ENCODE measurements around the gene ATP5ME. TPM values are rescaled to one million over a fixed set of nuclear protein-coding genes. Genes with fewer than 3 reads are reported as not detected.

ATP5ME gene
- total RNA-seq, 1 experiment from 2014 or later = 425 TPM

- Histone ChIP-seq H3K18ac (ENCODE audit: insufficient read length, low read depth, low read length) (no peak overlapping the region), H3K79me1 (ENCODE audit: insufficient read depth, low read depth, low read length, poor library complexity, severe bottlenecking) (no peaks in the 10 kb centered on the region), H2BK20ac (ENCODE audit: low read depth, low read length, poor library complexity, severe bottlenecking) (no peak overlapping the region), H4K91ac (ENCODE audit: insufficient read length, low read depth, low read length) (no peak overlapping the region), H2BK12ac (ENCODE audit: insufficient read length, low read depth, low read length) (no peak overlapping the region), H2AFZ (ENCODE audit: low read length) (no peak overlapping the region), H3K27me3 (ENCODE audit: insufficient read depth, low read length) (no peaks in the 10 kb centered on the region), H4K5ac (ENCODE audit: insufficient read length, low read depth, low read length) (no peak overlapping the region), H3K4me1 (ENCODE audit: insufficient read depth, low read length) (no peaks in the 10 kb centered on the region), H3K4me2 (ENCODE audit: insufficient read depth, insufficient read length, low read length) (no peak overlapping the region), H2BK15ac (ENCODE audit: low read depth, low read length) (no peak overlapping the region), H3K27ac (ENCODE audit: insufficient read length, low read depth, low read length) (no peak overlapping the region), H3K23me2 (ENCODE audit: insufficient read length, low read depth, low read length, poor library complexity, severe bottlenecking) (peaks cover 5% of the 10 kb centered on the region), H3K9me3 (ENCODE audit: control insufficient read depth, low read depth, low read length) (no peaks in the 10 kb centered on the region), H2AK5ac (ENCODE audit: insufficient read length, low read length) (no peak overlapping the region), H3K23ac (ENCODE audit: insufficient read length, low read depth, low read length) (no peak overlapping the region), H3K9ac (ENCODE audit: extremely low read depth, insufficient read length, low read length) (no peak overlapping the region), H2BK120ac (ENCODE audit: low read depth, low read length, poor library complexity, severe bottlenecking) (no peak overlapping the region), H3K14ac (ENCODE audit: insufficient read depth, low read length) (no peak overlapping the region), H2BK5ac (ENCODE audit: insufficient read length, low read length) (no peak overlapping the region), H3K4ac (ENCODE audit: low read depth, low read length) (no peak overlapping the region), H4K8ac (replicated peaks; ENCODE audit: insufficient read length, low read depth, low read length) (no peak overlapping the region), H4K20me1 (ENCODE audit: control insufficient read depth, insufficient read depth, insufficient read length) (no peaks in the 10 kb centered on the region), H3T11ph (ENCODE audit: low read length) (no peak overlapping the region), H3K79me2 (ENCODE audit: insufficient read depth, low read length) (no peaks in the 10 kb centered on the region), H3K56ac (ENCODE audit: insufficient read length, low read depth, low read length) (no peak overlapping the region)
- H3K36me3 Mint-ChIP-seq (ENCODE audit: insufficient read depth in 1 of 3, low read depth in 3 of 3) = no peaks in the 10 kb centered on the region; a peak in 3 of 7 replicates
- peaks cover 2 to 20% of the 10 kb centered on the region in 2 experiments for H3K4me1 Mint-ChIP-seq
- TF ChIP-seq, protein P1, sequence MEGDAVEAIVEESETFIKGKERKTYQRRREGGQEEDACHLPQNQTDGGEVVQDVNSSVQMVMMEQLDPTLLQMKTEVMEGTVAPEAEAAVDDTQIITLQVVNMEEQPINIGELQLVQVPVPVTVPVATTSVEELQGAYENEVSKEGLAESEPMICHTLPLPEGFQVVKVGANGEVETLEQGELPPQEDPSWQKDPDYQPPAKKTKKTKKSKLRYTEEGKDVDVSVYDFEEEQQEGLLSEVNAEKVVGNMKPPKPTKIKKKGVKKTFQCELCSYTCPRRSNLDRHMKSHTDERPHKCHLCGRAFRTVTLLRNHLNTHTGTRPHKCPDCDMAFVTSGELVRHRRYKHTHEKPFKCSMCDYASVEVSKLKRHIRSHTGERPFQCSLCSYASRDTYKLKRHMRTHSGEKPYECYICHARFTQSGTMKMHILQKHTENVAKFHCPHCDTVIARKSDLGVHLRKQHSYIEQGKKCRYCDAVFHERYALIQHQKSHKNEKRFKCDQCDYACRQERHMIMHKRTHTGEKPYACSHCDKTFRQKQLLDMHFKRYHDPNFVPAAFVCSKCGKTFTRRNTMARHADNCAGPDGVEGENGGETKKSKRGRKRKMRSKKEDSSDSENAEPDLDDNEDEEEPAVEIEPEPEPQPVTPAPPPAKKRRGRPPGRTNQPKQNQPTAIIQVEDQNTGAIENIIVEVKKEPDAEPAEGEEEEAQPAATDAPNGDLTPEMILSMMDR (conservative IDR thresholded peaks at IDR 0.05) = no peak
- H3K27me3 Mint-ChIP-seq (ENCODE audit: low read depth) = peaks cover 13% of the 10 kb centered on the region
- no peak overlapping the region for H3K27ac Mint-ChIP-seq
- H3K4me3 Mint-ChIP-seq = peak overlapping the region in 1 of 2 experiments; percentile 57; a peak in 1 of 5 replicates
- DNase-seq = peak; percentile 70
- no CpG with 5 or more reads among the region's 58 CpGs for WGBS (ENCODE audit: extremely low coverage, insufficient read length, low lambda C conversion rate)
- no peaks in the 10 kb centered on the region; a peak in 1 of 5 replicates for H3K9me3 Mint-ChIP-seq
Measured at GRCh38 chr4:681736-682451, 7.8 kb upstream of the ATP5ME start.

Measured in H9 (cell line).